ENCODE results near the gene ALG3.

DNA sequence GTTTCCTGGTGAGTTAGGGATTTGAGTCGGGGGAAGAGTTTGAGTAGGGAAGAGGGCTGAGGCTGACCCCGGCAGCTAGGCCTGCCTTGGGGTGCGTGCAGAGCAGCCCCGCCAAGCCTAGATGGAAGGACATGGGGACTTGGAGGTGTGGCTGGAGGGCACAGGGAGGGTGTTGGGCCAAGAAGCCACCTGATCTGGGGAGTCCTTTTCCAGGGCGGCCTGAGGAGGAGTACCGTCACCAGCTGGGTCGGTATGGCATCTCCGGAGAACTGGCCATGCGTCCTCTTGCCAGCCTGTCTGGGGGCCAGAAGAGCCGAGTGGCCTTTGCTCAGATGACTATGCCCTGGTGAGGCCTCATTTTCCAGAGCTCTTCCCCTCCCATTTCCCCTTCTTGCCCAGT lies 55.9 kb downstream of the ALG3 start:
- no peak for TF ChIP-seq POLR2AphosphoS2 (IDR thresholded peaks at IDR 0.05; ENCODE audit: low read length)
- TF ChIP-seq, protein P1, sequence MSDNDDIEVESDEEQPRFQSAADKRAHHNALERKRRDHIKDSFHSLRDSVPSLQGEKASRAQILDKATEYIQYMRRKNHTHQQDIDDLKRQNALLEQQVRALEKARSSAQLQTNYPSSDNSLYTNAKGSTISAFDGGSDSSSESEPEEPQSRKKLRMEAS (CRISPR knock-in tag; IDR thresholded peaks at IDR 0.05): no peak
- no peak for TF ChIP-seq YY1 (IDR thresholded peaks at IDR 0.05; ENCODE audit: borderline replicate concordance in 1 of 3, control insufficient read depth in 1 of 3, extremely low read depth in 1 of 3, insufficient read depth in 3 of 3, insufficient read length in 1 of 3, insufficient replicate concordance in 2 of 3, low read depth in 1 of 3, low read length in 2 of 3)
- TF ChIP-seq EGR1 (conservative IDR thresholded peaks at IDR 0.05): no peak
- no peak for TF ChIP-seq ATF6 (CRISPR knock-in tag; IDR thresholded peaks at IDR 0.05)
- TF ChIP-seq VEZF1 (CRISPR knock-in tag; IDR thresholded peaks at IDR 0.05): no peak
- TF ChIP-seq, protein P2, sequence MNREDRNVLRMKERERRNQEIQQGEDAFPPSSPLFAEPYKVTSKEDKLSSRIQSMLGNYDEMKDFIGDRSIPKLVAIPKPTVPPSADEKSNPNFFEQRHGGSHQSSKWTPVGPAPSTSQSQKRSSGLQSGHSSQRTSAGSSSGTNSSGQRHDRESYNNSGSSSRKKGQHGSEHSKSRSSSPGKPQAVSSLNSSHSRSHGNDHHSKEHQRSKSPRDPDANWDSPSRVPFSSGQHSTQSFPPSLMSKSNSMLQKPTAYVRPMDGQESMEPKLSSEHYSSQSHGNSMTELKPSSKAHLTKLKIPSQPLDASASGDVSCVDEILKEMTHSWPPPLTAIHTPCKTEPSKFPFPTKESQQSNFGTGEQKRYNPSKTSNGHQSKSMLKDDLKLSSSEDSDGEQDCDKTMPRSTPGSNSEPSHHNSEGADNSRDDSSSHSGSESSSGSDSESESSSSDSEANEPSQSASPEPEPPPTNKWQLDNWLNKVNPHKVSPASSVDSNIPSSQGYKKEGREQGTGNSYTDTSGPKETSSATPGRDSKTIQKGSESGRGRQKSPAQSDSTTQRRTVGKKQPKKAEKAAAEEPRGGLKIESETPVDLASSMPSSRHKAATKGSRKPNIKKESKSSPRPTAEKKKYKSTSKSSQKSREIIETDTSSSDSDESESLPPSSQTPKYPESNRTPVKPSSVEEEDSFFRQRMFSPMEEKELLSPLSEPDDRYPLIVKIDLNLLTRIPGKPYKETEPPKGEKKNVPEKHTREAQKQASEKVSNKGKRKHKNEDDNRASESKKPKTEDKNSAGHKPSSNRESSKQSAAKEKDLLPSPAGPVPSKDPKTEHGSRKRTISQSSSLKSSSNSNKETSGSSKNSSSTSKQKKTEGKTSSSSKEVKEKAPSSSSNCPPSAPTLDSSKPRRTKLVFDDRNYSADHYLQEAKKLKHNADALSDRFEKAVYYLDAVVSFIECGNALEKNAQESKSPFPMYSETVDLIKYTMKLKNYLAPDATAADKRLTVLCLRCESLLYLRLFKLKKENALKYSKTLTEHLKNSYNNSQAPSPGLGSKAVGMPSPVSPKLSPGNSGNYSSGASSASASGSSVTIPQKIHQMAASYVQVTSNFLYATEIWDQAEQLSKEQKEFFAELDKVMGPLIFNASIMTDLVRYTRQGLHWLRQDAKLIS (CRISPR knock-in tag; IDR thresholded peaks at IDR 0.05): no peak
- TF ChIP-seq KDM4B (IDR thresholded peaks at IDR 0.05; ENCODE audit: borderline replicate concordance in 2 of 2, low read depth in 1 of 2): no peak
- TF ChIP-seq TEAD4 (IDR thresholded peaks at IDR 0.05; ENCODE audit: low read length): no peak
- TF ChIP-seq TEAD4 (CRISPR knock-in tag; IDR thresholded peaks at IDR 0.05; ENCODE audit: borderline replicate concordance): no peak
- TF ChIP-seq IRF2 (CRISPR knock-in tag; IDR thresholded peaks at IDR 0.05): no peak
- no peak for TF ChIP-seq ATF1 (CRISPR knock-in tag; IDR thresholded peaks at IDR 0.05)
- no peak for TF ChIP-seq ATF1 (tag; IDR thresholded peaks at IDR 0.05)
- no peak for TF ChIP-seq TBL1XR1 (IDR thresholded peaks at IDR 0.05; ENCODE audit: low read length in 2 of 2)
- TF ChIP-seq EZH2 (IDR thresholded peaks at IDR 0.05; ENCODE audit: borderline replicate concordance, low read depth, low read length): no peak

Measured in K562 (cell line).